ENCODE measurements around the gene CD6.

CD6 gene

DNA sequence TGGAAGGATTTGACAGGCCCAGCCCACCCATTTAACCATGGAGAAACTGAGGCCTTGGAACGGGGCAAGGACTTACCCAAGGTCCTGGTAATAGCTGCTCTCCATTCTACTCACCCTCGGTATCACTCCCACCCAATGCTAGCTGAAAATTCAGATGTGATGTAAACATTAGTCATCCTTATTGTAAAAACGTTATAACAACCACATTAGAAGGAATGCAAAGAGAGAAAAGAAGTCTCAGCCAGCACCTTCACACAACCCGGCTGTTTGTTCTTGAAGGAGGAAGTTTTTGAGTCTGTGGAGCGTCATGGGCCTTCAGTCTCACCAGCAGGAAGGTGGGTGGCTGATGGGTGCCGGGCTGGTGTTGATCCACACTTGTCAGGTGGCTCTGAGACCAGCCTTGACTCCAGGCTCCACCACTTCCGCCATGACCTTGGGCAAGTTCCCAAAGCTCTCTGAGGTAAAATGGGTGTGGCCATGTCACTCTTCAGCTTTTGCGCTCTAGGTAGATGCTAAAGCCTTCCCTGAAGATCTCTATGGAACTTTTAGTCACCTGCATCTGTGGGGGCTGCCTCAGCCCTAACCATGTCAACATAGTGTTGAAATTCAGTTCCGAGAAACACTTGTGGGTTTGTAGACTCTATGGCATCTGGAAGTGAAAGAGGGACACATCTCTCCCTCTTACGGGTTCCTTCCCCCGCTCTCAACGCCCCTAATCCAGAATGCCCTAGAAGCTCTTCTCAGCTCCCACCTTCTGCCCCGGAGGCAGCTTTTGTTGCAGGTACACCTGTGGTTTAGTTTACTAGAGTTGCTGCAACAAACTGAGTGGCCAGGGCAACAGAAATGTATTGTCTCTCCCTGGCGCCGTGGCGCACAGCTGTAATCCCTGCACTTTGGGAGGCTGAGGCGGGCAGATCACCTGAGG, 14.8 kb downstream of the CD6 start:
- Histone ChIP-seq H3K36me3 (ENCODE audit: insufficient read depth, low read length) (no peaks in the 10 kb centered on the region), H3K4me1 (ENCODE audit: insufficient read depth, low read length) (no peaks in the 10 kb centered on the region), H3K4me3 (ENCODE audit: low read depth in 1 of 2, low read length in 2 of 2) (no peak overlapping the region), H2AFZ (ENCODE audit: low read depth, low read length) (no peak overlapping the region), H3K4me2 (ENCODE audit: insufficient read depth, low read length) (no peak overlapping the region), H3K27ac (ENCODE audit: low read length) (no peak overlapping the region), H4K20me1 (ENCODE audit: insufficient read depth, low read length) (no peaks in the 10 kb centered on the region; the same call in 1 of the 2 replicates), H3K9ac (ENCODE audit: low read depth, low read length) (no peak overlapping the region), H3K79me2 (ENCODE audit: insufficient read depth, low read length) (no peaks in the 10 kb centered on the region), H3K27me3 (ENCODE audit: insufficient read depth, low read length, poor library complexity) (no peaks in the 10 kb centered on the region), H3K9me3 (ENCODE audit: insufficient read depth, low read length, severe bottlenecking) (no peaks in the 10 kb centered on the region)
- DNase-seq (peak; percentile 55), ATAC-seq (ENCODE audit: insufficient read depth, low read depth) (peak; percentile 82)
- TF ChIP-seq CTCF (IDR thresholded peaks at IDR 0.05; ENCODE audit: borderline replicate concordance, extremely low read depth, low read length, poor library complexity, severe bottlenecking) (no peak), EZH2 (IDR thresholded peaks at IDR 0.05; ENCODE audit: borderline replicate concordance, low read depth, low read length, severe bottlenecking) (no peak)

DNA sequence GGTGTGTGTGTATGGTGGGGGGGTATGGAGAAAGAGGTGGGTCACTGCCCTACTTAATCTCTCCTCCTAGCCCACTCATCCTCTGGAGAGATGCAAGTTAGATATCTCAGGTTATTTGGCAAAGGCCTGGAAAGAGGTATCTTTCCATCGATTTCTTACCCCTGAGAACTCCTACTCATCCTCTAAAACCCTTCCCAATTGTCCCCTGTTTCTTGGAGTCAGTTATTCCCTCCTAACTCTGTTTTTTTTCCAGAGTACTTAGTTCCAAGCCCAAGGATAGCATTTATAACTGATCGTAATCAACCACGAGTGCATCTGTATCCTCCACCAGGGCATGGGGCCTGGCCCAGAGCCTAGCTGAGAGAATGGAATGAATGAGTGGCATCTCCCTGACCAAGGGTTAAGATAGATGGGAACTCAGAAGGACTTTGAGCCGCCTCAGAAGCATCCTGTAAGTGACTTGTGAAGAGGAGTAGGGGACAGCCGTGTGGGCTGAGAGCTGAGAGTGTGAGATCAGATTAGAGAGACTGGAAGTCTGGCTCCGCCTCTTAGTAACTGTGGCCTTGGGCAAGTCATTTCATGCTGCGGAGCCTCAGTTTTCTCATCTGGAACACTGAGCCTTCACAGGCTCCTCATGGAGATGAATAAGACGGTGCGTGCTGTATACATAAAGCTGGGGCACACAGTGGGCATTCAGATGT, 16.2 kb downstream of the CD6 start:
- H3K27ac ChIP-seq (ENCODE audit: low read length), result no peak overlapping the region
- DNase-seq, result no peak
- H3K27me3 ChIP-seq (ENCODE audit: insufficient read depth, low read length, poor library complexity), result no peaks in the 10 kb centered on the region
- no peaks in the 10 kb centered on the region for H3K36me3 ChIP-seq (ENCODE audit: insufficient read depth, low read length)
- ATAC-seq (ENCODE audit: insufficient read depth, low read depth), result no peak
- H3K4me3 ChIP-seq (ENCODE audit: low read depth in 1 of 2, low read length in 2 of 2), result no peak overlapping the region
- H3K9ac ChIP-seq (ENCODE audit: low read depth, low read length), result no peak overlapping the region
- no peaks in the 10 kb centered on the region for H3K79me2 ChIP-seq (ENCODE audit: insufficient read depth, low read length)
- H4K20me1 ChIP-seq (ENCODE audit: insufficient read depth, low read length), result no peaks in the 10 kb centered on the region; the same call in 1 of the 2 replicates
- no peaks in the 10 kb centered on the region for H3K4me1 ChIP-seq (ENCODE audit: insufficient read depth, low read length)
- H3K4me2 ChIP-seq (ENCODE audit: insufficient read depth, low read length), result no peak overlapping the region
- TF ChIP-seq EZH2 (IDR thresholded peaks at IDR 0.05; ENCODE audit: borderline replicate concordance, low read depth, low read length, severe bottlenecking) (no peak), CTCF (IDR thresholded peaks at IDR 0.05; ENCODE audit: borderline replicate concordance, extremely low read depth, low read length, poor library complexity, severe bottlenecking) (no peak)
- H3K9me3 ChIP-seq (ENCODE audit: insufficient read depth, low read length, severe bottlenecking), result no peaks in the 10 kb centered on the region
- H2AFZ ChIP-seq (ENCODE audit: low read depth, low read length), result no peak overlapping the region

DNA sequence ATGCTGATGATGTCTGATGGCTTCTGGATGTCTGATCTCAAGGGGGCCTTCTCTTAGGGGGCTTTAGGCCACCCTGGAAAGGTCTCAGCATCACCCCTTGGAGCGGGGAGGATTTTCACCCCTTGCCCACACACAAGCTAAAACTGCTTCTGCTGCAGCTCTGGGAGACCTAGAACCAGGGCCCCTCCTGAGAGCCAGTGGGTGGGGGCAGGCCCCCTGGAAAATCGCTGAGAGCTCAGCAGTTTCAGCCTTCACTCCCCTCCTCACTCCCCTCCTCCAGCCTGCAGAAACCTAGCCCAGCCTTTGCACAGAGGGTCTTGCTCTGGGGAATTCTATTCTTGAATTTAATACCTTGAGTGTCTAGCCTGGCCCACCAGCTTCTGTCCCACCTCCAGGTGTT, 17.2 kb downstream of the CD6 start:
- TF ChIP-seq EZH2 (IDR thresholded peaks at IDR 0.05; ENCODE audit: borderline replicate concordance, low read depth, low read length, severe bottlenecking) (no peak), CTCF (IDR thresholded peaks at IDR 0.05; ENCODE audit: borderline replicate concordance, extremely low read depth, low read length, poor library complexity, severe bottlenecking) (no peak)
- Histone ChIP-seq H3K79me2 (ENCODE audit: insufficient read depth, low read length) (no peaks in the 10 kb centered on the region), H3K4me1 (ENCODE audit: insufficient read depth, low read length) (no peaks in the 10 kb centered on the region), H3K36me3 (ENCODE audit: insufficient read depth, low read length) (no peaks in the 10 kb centered on the region), H2AFZ (ENCODE audit: low read depth, low read length) (no peak overlapping the region), H3K27me3 (ENCODE audit: insufficient read depth, low read length, poor library complexity) (no peaks in the 10 kb centered on the region), H3K27ac (ENCODE audit: low read length) (no peak overlapping the region), H3K4me3 (ENCODE audit: low read depth in 1 of 2, low read length in 2 of 2) (no peak overlapping the region), H3K4me2 (ENCODE audit: insufficient read depth, low read length) (no peak overlapping the region), H3K9me3 (ENCODE audit: insufficient read depth, low read length, severe bottlenecking) (no peaks in the 10 kb centered on the region), H3K9ac (ENCODE audit: low read depth, low read length) (no peak overlapping the region), H4K20me1 (ENCODE audit: insufficient read depth, low read length) (no peaks in the 10 kb centered on the region; the same call in 1 of the 2 replicates)
- ATAC-seq (ENCODE audit: insufficient read depth, low read depth), result no peak
- no peak for DNase-seq

Data from DND-41 (cell line).